ENCODE results near the gene CTSO. TPM values are rescaled to one million over a fixed set of nuclear protein-coding genes. Genes with fewer than 3 reads are reported as not detected.
A peak's percentile ranks its signal among the peaks of the same experiment; 100 is the strongest.

CTSO gene, protein sequence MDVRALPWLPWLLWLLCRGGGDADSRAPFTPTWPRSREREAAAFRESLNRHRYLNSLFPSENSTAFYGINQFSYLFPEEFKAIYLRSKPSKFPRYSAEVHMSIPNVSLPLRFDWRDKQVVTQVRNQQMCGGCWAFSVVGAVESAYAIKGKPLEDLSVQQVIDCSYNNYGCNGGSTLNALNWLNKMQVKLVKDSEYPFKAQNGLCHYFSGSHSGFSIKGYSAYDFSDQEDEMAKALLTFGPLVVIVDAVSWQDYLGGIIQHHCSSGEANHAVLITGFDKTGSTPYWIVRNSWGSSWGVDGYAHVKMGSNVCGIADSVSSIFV
- total RNA-seq: 6.7 and 7.9 TPM in 2 replicates
- polyA plus RNA-seq: 8.5 and 8.9 TPM in 2 replicates
- 5.9 and 7.2 TPM in 2 replicates for polyA plus RNA-seq (2011; cell fraction: cytosol; rRNA removed)
- 4.7 and 4.8 TPM in 2 replicates for polyA plus RNA-seq (2011; cell fraction: nucleus; rRNA removed)
- 3.6 and 4.4 TPM in 2 replicates for polyA plus RNA-seq (2012)
- polyA minus RNA-seq: 5.7 and 7.4 TPM in 2 replicates
- not detected for polyA minus RNA-seq (2011; cell fraction: cytosol; rRNA and poly(A)+ RNA removed)
- 2.4 and 2.6 TPM in 2 replicates for polyA minus RNA-seq (2011; cell fraction: nucleus; rRNA and poly(A)+ RNA removed)
- percentile 58 among the genes with signal in this experiment for Bru-seq, nascent RNA
- BruChase-seq, experiment 1, labeled RNA remaining after a 6-hour chase: percentile 55 among the genes with signal in this experiment
- percentile 49 among the genes with signal in this experiment for BruChase-seq, experiment 2, labeled RNA remaining after a 2-hour chase
- long read RNA-seq, transcript CTSO-201 (8 exons, 2,954 nt): major isoform, 31 of 36 reads
- long read RNA-seq, partial matches to known transcripts: 4 of 36 reads
- long read RNA-seq, other reads (novel, unspliced or antisense): 1 of 36 reads

DNA sequence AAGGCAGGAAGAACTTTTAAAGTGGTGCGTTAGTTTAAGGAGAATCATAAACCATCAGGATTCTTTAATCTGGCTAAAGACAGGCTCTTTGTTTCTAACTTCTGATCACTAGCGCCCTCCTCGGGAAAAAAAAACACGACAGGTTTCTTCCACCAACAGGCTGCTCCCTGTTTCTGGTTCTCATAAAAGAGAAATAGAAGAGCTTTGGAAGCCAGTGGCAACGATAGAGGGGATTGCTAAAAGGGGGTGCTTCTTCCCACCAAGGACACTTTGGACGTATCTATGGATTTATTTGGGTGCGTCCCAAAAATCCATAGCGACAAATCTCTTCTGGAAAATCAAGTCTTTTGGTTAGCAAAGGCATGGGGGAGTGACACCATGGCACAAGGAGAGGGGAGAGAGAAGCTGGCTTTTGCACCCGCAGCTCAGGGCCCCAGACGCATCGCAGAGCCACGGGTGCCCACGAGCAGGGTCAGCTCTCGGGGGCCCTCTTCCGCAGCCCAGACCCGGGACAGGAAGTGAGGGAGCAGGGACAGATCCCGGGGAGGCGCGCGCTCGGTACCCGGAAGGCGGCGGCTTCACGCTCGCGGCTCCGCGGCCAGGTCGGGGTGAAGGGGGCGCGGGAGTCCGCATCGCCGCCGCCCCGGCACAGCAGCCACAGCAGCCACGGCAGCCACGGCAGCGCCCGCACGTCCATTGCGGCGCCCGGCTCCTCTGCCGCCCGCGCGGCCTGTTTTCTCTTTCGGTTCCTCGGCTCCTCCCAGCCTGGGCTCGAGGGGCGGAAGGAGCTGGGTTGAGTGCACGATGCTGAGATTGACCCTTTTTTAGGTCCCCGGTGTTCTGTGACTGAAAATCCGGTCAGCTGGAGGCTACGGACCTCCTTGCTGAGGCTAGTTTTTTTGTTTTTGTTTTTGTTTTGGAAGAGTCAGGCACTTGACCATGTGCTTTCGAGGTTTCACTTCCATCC is at the start of gene CTSO:
Gene CTSO, minus strand, starts transcription at position 716 of the 967 bp plus-strand sequence. Its CDS starts 19 bp downstream, at position 697.
- H3K4me3 ChIP-seq (replicated peaks in 1 of 3; ENCODE audit: insufficient read depth in 1 of 3, low read depth in 1 of 3, low read length in 3 of 3): peak within 1 kb of the TSS; percentile 54 to 86 (median 79)
- no peak for TF ChIP-seq MYC (IDR thresholded peaks at IDR 0.05; ENCODE audit: low read depth, low read length)
- TF ChIP-seq POLR2AphosphoS5 (IDR thresholded peaks at IDR 0.05; ENCODE audit: insufficient read depth, low read depth, low read length): peak; percentile 77
- TF ChIP-seq, protein P1, sequence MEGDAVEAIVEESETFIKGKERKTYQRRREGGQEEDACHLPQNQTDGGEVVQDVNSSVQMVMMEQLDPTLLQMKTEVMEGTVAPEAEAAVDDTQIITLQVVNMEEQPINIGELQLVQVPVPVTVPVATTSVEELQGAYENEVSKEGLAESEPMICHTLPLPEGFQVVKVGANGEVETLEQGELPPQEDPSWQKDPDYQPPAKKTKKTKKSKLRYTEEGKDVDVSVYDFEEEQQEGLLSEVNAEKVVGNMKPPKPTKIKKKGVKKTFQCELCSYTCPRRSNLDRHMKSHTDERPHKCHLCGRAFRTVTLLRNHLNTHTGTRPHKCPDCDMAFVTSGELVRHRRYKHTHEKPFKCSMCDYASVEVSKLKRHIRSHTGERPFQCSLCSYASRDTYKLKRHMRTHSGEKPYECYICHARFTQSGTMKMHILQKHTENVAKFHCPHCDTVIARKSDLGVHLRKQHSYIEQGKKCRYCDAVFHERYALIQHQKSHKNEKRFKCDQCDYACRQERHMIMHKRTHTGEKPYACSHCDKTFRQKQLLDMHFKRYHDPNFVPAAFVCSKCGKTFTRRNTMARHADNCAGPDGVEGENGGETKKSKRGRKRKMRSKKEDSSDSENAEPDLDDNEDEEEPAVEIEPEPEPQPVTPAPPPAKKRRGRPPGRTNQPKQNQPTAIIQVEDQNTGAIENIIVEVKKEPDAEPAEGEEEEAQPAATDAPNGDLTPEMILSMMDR (IDR thresholded peaks at IDR 0.05; ENCODE audit: extremely low read depth in 1 of 2, insufficient read depth in 1 of 2, low read depth in 1 of 2, low read length in 2 of 2): peak in 1 of 2 donors; percentile 58
- no peak for TF ChIP-seq FOS (IDR thresholded peaks at IDR 0.05; ENCODE audit: borderline replicate concordance, insufficient read depth, low read length)
- no peak for TF ChIP-seq JUN (IDR thresholded peaks at IDR 0.05; ENCODE audit: borderline replicate concordance, insufficient read depth, insufficient read length, low read depth)
- TF ChIP-seq POLR2A (IDR thresholded peaks at IDR 0.05; ENCODE audit: low read depth, low read length): peak; percentile 83
- TF ChIP-seq GATA2 (IDR thresholded peaks at IDR 0.05; ENCODE audit: insufficient read depth, insufficient read length, low read depth, low read length): no peak
- TF ChIP-seq EZH2 (IDR thresholded peaks at IDR 0.05; ENCODE audit: borderline replicate concordance, low read depth, low read length, severe bottlenecking): no peak
- TF ChIP-seq, protein P2, sequence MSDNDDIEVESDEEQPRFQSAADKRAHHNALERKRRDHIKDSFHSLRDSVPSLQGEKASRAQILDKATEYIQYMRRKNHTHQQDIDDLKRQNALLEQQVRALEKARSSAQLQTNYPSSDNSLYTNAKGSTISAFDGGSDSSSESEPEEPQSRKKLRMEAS (IDR thresholded peaks at IDR 0.05; ENCODE audit: insufficient read depth, insufficient read length): no peak
- ChIA-PET POLR2A (no interaction called here), CTCF (interaction anchor here (0.6 to 3.0 kb wide), 35 partner anchors 9 to 1267 kb away, joined by 3 to 80 read pairs (median 5); partner anchors contain the start of genes GRIA2 and GUCY1B1)
- H3K9ac ChIP-seq (replicated peaks; ENCODE audit: extremely low read depth, insufficient read depth, low read length): peak within 1 kb of the TSS; percentile 97
- peak within 1 kb of the TSS; percentile 99 for H2AFZ ChIP-seq (ENCODE audit: low read depth, low read length)
- peak; percentile 88 for DNase-seq (ENCODE audit: low read depth, low spot score)
- intact Hi-C loops (cut with micrococcal nuclease) (loop anchor here (1.0 to 10.0 kb wide), 7 partner anchors 144 to 1091 kb away; partner anchors contain the start of gene PDGFC), dilution Hi-C loops (cut with MboI; ENCODE audit: extremely low pct_ligation_motif_present, low sequenced_read_pairs) (no loop called here)
- peak within 1 kb of the TSS; percentile 85 for H3K4me2 ChIP-seq (ENCODE audit: insufficient read depth, low read length)
- no peaks in the 10 kb centered on the region for H3K9me1 ChIP-seq (replicated peaks; ENCODE audit: control insufficient read depth, extremely low read depth, insufficient read depth, low read length)
- H3K36me3 ChIP-seq (ENCODE audit: control insufficient read depth in 2 of 2, extremely low read depth in 1 of 2, insufficient read depth in 2 of 2, low read length in 2 of 2): no peaks in the 10 kb centered on the region
- peak within 1 kb of the TSS; percentile 92 for H3K27ac ChIP-seq (ENCODE audit: insufficient read depth, low read depth, low read length)
- no peaks in the 10 kb centered on the region for H3K27me3 ChIP-seq (ENCODE audit: control insufficient read depth in 2 of 2, insufficient read depth in 2 of 2, low read length in 2 of 2)
- BruUV-seq (replicated peaks): TSS peak; percentile 76
- no peaks in the 10 kb centered on the region for H3K79me2 ChIP-seq (ENCODE audit: control insufficient read depth, insufficient read depth, low read length)
- H3K4me1 ChIP-seq (ENCODE audit: control insufficient read depth, extremely low read depth, insufficient read depth, low read length): peaks cover 6% of the 10 kb centered on the region
- no peaks in the 10 kb centered on the region for H3K9me3 ChIP-seq (replicated peaks; ENCODE audit: control insufficient read depth, insufficient read depth, low read length)
- no peaks in the 10 kb centered on the region for H4K20me1 ChIP-seq (replicated peaks; ENCODE audit: control insufficient read depth, extremely low read depth, insufficient read depth, low read length)
- peak; percentile 92 for FAIRE-seq

Data from endothelial cell of umbilical vein (primary cell).